PFSK-1 (cell line): Measurements from ENCODE around the gene HOXB9.

Experiments
- FOXP2 ChIP-seq: optimal IDR thresholded peaks from 2 replicates; pipeline ENCODE3; 2011; ENCODE audit warnings: borderline replicate concordance, control low read depth, inconsistent platforms; ENCODE audit not compliant: insufficient read depth; ENCODE audit errors: extremely low read length, extremely low read depth
- POLR2AphosphoS5 ChIP-seq: IDR thresholded peaks from 2 replicates; pipeline ENCODE4 v1.6.1; 2012; ENCODE audit warnings: low read depth, mild to moderate bottlenecking, control low read depth, low read length, moderate library complexity
- SIN3A ChIP-seq: IDR thresholded peaks from 2 replicates; pipeline ENCODE4 v1.6.1; 2012; ENCODE audit warnings: mild to moderate bottlenecking, low read length, moderate library complexity, borderline replicate concordance; ENCODE audit not compliant: insufficient read depth
- TAF1 ChIP-seq: IDR thresholded peaks from 2 replicates; pipeline ENCODE4 v1.6.1; 2012; ENCODE audit warnings: low read length, control low read depth, borderline replicate concordance; ENCODE audit not compliant: insufficient read depth
- TF ChIP-seq, protein P1 (sequence below), 2 experiments: IDR thresholded peaks; 2 replicates each; pipeline versions ENCODE4 v1.6.1 to v1.8.0; 2011 to 2012; ENCODE audit warnings: low read depth in 2 of 2, low read length in 2 of 2, control low read depth in 1 of 2, inconsistent platforms in 1 of 2, mild to moderate bottlenecking in 1 of 2, moderate library complexity in 1 of 2; ENCODE audit not compliant: insufficient read depth in 1 of 2

Gene HOXB9

GRCh38 chr17:48601539-48602425, 24.4 kb downstream of the HOXB9 start:
- TF ChIP-seq, protein P1, sequence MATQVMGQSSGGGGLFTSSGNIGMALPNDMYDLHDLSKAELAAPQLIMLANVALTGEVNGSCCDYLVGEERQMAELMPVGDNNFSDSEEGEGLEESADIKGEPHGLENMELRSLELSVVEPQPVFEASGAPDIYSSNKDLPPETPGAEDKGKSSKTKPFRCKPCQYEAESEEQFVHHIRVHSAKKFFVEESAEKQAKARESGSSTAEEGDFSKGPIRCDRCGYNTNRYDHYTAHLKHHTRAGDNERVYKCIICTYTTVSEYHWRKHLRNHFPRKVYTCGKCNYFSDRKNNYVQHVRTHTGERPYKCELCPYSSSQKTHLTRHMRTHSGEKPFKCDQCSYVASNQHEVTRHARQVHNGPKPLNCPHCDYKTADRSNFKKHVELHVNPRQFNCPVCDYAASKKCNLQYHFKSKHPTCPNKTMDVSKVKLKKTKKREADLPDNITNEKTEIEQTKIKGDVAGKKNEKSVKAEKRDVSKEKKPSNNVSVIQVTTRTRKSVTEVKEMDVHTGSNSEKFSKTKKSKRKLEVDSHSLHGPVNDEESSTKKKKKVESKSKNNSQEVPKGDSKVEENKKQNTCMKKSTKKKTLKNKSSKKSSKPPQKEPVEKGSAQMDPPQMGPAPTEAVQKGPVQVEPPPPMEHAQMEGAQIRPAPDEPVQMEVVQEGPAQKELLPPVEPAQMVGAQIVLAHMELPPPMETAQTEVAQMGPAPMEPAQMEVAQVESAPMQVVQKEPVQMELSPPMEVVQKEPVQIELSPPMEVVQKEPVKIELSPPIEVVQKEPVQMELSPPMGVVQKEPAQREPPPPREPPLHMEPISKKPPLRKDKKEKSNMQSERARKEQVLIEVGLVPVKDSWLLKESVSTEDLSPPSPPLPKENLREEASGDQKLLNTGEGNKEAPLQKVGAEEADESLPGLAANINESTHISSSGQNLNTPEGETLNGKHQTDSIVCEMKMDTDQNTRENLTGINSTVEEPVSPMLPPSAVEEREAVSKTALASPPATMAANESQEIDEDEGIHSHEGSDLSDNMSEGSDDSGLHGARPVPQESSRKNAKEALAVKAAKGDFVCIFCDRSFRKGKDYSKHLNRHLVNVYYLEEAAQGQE (IDR thresholded peaks at IDR 0.05; ENCODE audit: insufficient read depth in 1 of 2, low read depth in 2 of 2, low read length in 2 of 2), result no peak

DNA sequence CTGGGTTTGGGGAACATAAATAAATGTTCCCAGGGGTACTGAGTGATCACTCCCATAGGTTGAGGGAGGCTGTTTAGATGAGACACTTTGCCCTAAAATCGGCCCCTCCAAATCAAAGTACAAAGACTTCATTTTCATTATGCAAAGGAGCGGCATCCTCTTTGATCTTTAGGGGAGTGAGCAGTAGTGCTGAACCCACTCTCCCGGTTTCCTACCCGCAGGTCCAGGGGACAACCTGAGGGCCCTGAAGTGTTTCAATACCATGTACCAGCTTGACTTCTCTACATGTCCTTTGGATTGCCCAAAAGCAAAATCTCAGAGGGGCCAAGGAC, 25.0 kb downstream of the HOXB9 start:
- TF ChIP-seq FOXP2 (no peak), POLR2AphosphoS5 (no peak), TAF1 (no peak), SIN3A (no peak)
- TF ChIP-seq, protein P1 (IDR thresholded peaks at IDR 0.05; ENCODE audit: insufficient read depth in 1 of 2, low read depth in 2 of 2, low read length in 2 of 2), result no peak

GRCh38 chr17:48600244-48601098, 25.7 kb downstream of the HOXB9 start:
- no peak for TF ChIP-seq FOXP2
- TF ChIP-seq SIN3A, result no peak
- TF ChIP-seq POLR2AphosphoS5, result no peak
- no peak for TF ChIP-seq TAF1
- TF ChIP-seq, protein P1 (IDR thresholded peaks at IDR 0.05; ENCODE audit: insufficient read depth in 1 of 2, low read depth in 2 of 2, low read length in 2 of 2), result no peak

- TF ChIP-seq, protein P1 (IDR thresholded peaks at IDR 0.05; ENCODE audit: insufficient read depth in 1 of 2, low read depth in 2 of 2, low read length in 2 of 2), result no peak
- TF ChIP-seq POLR2AphosphoS5, result no peak
- no peak for TF ChIP-seq SIN3A
Observed at GRCh38 chr17:48599354-48599753, 26.8 kb downstream of the HOXB9 start.
